Rectal smooth muscle tissue (tissue), 1 donor: ENCODE results near the gene OR5D18.
"Not testable (repeated sequence)": the region's sequence is repeated elsewhere in the genome, so short reads cannot be mapped to it uniquely, and the experiment has no call there.

Experiments
- H3K27ac ChIP-seq: one replicate; pipeline ENCODE4 v1.7.0; 2013; ENCODE audit warnings: low read depth, low read length, inconsistent platforms
- H3K27me3 ChIP-seq: one replicate; pipeline ENCODE4 v1.7.0; 2013; ENCODE audit warnings: low read length; ENCODE audit not compliant: control insufficient read depth, insufficient read depth
- H3K36me3 ChIP-seq: one replicate; pipeline ENCODE4 v1.7.0; 2013; ENCODE audit warnings: low read length; ENCODE audit not compliant: control insufficient read depth, insufficient read depth
- H3K4me1 ChIP-seq: one replicate; pipeline ENCODE4 v1.7.0; 2013; ENCODE audit warnings: low read length; ENCODE audit not compliant: control insufficient read depth, insufficient read depth
- H3K4me3 ChIP-seq: one replicate; pipeline ENCODE4 v1.7.0; 2013; ENCODE audit warnings: low read length
- H3K9ac ChIP-seq: one replicate; pipeline ENCODE4 v1.7.0; 2013; ENCODE audit warnings: low read length

Gene OR5D18

GRCh38 chr11:55867354-55867753, 47.9 kb downstream of the OR5D18 start:
- H3K27me3 ChIP-seq, H3K4me3 ChIP-seq, H3K27ac ChIP-seq, H3K36me3 ChIP-seq, H3K4me1 ChIP-seq, H3K9ac ChIP-seq: not testable (repeated sequence)
